GM08714 (cell line): ENCODE measurements around the gene ANKRD13D.

Experiments
- H3K4me3 ChIP-seq: fragments of 200-500 bp; sonication (Bioruptor generic); 2 replicates; pipeline ENCODE4 v1.5.1; 2014; ENCODE audit warnings: mild to moderate bottlenecking, low read length, inconsistent platforms
- ZNF274 ChIP-seq: IDR thresholded peaks from 2 replicates; pipeline ENCODE4 v1.6.1; 2012; ENCODE audit warnings: mild to moderate bottlenecking, low read depth, low read length

Gene ANKRD13D

DNA sequence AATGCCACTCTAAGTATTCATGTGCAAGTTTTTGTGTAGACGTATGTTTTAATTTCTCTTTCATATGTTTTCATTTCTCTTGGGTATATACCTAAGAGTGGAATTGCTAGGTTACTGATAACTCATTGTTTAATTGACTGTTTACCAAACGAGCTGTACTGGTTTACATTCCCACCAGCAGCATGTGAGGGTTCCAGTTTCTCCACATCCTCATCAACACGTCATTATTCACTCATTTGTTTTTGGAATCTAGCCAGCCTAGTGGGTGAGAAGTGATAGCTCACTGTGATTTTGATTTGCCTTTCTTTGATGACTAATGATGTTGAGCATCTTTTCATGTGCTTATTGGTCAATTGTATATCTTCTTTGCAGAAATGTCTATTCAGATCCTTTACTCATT is 4.0 kb downstream of the ANKRD13D start:
- H3K4me3 ChIP-seq, result no peak overlapping the region
- no peak for TF ChIP-seq ZNF274

DNA sequence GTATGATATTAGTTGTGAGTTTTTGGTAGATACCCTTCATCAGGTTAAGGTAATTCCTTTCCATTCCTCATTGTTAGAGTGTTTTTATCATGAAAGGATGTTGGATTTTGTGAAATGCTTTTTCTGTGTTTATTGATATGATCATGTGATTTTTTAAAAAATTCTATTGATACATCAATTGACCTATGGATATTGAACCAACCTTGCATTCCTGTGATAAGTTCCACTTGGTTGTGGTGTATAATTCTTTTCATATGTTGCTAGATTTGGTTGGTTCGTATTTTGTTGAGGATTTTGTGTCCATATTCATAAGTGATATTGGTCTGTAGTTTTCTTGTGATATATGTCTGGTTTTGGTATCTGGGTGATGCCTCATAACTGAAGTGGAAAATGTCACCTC is 6.7 kb downstream of the ANKRD13D start:
- no peak for TF ChIP-seq ZNF274
- H3K4me3 ChIP-seq, result no peak overlapping the region

DNA sequence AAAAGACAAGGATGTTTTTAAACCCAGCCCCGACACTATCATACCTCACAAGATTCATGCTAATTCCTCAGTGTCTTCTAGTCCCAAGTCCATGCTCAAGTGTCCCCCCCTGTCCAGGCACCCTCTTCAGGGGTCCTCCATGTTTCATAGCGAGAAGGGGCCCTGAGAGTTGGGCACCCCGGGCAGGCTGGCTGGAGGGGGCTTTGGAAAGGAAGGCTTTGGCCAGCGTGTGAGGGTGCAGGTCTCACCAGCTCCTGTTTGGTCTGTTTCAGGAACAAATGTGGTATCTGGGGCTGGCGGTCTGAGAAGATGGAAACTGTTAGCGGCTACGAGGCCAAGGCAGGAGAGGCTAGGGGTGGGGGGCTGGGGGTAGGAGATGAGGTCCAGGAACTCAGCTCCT is 9.7 kb downstream of the ANKRD13D start:
- no peak overlapping the region for H3K4me3 ChIP-seq
- no peak for TF ChIP-seq ZNF274

DNA sequence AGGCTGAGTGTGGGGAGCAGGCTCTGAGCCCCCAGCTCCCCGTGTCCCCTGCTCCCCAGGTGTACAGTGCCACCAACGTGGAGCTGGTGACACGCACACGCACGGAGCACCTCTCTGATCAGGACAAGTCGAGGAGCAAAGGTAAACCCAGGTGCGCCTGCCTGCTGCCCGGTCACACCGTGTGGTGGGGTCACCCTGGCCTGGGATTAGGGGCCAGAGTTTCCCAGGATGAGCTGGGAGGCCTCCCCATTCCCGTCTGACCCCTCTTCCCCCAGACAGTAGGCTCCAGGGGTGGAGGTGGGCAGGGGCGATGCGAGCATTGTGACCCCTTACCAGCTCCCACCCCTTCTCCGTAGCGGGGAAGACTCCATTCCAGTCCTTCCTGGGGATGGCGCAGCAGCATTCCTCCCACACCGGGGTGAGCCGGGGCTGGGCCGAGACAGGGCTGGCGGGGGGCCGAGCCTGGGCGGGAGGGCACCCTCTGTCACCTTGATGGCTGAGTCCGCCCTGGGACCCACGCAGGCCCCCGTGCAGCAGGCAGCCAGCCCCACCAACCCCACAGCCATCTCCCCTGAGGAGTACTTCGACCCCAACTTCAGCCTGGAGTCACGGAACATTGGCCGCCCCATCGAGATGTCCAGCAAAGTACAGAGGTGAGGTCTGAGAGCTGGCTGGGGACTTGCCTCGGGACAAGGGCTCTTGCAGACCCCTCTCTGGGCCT is 10.5 kb downstream of the ANKRD13D start:
- TF ChIP-seq ZNF274, result no peak
- H3K4me3 ChIP-seq, result no peak overlapping the region

DNA sequence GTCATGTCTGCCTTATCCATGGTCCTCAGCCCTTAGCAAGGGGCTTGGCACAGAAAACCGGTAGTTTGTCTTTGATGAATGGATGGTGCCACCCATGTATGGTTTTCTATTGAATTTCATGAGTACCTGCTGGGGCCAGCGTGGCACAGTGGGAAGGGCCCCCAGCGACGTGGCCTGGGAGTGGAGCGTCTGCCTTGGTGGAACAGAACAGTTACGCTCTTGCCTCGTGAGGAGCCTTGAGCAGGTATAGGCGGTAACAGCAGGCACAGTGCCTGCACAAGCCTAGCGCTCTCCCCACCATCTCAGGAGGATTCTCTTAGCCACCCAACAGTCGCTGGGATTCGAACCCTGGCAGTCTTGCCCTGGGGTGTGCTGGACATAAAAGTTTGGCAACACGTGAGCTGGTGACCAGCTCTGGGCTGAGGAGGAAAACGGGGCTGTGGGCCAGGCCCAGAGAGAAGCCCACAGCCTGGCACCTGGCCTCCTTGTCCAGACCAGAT is 11.2 kb downstream of the ANKRD13D start:
- no peak overlapping the region for H3K4me3 ChIP-seq
- TF ChIP-seq ZNF274, result no peak

DNA sequence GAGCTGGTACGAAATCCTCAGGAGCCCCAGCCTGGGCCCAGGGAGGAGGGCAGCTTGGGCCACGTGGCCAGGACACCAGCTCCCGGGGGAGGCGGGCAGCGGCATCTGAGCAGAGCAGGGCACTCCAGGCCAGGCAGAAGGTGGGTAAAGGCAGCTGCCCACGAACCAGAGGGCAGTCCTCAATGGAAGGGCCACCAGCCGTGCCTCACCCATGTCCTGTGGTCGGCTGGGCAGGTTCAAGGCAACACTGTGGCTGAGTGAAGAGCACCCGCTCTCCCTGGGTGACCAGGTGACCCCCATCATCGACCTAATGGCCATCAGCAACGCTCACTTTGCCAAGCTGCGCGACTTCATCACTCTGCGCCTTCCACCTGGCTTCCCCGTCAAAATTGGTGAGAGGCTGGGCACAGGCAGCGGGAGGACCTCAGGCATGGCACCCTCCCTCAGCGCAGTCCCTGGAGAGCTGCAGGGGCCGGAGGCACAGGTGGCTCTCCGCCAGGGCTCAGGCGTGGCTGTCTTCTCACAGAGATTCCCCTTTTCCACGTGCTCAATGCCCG is 11.7 kb downstream of the ANKRD13D start:
- no peak overlapping the region for H3K4me3 ChIP-seq
- TF ChIP-seq ZNF274, result no peak

DNA sequence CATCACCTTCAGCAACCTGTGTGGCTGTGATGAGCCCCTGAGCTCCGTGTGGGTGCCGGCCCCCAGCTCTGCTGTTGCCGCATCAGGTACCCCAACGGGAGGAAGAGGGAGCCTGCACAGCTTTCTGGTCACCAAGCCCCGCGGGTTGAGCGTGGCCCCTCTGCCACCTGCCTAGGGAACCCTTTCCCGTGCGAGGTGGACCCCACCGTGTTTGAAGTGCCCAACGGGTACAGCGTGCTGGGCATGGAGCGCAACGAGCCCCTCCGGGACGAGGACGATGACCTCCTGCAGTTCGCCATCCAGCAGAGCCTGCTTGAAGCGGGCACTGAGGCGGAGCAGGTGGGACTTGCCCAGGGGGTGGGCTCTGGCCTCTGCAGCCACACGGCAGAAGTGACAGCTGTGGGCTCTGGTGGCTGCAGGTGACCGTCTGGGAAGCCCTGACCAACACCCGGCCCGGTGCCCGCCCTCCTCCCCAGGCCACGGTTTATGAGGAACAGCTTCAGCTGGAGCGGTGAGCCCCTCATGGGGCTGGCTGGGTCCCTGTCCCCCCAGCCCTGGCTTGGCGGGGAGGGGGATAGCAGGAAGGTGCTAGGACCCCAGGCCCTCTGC is 12.3 kb downstream of the ANKRD13D start:
- no peak overlapping the region for H3K4me3 ChIP-seq
- no peak for TF ChIP-seq ZNF274

DNA sequence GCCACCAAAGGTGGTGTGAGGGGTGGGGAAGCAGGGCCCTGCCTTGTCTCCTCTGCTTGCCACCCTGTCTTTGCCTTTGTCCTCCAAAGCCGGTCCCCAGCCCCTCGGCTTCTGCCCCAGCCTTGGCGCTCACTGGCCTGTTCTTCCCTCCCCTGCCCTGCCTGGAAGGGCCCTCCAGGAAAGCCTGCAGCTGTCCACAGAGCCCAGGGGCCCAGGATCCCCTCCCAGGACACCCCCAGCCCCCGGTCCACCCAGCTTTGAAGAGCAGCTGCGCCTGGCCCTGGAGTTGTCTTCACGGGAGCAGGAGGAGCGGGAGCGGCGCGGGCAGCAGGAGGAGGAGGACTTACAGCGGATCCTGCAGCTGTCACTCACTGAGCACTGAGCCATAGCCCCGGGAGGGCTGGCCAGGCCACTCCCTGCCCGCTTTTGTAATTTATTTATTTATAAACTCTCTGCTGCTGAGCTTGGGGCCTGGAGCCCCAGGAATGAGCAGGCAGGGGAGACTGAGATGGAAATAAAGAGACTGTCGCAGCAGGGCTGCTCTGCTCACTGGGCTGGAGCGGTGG is 12.9 kb downstream of the ANKRD13D start:
- H3K4me3 ChIP-seq, result no peak overlapping the region
- TF ChIP-seq ZNF274, result no peak

DNA sequence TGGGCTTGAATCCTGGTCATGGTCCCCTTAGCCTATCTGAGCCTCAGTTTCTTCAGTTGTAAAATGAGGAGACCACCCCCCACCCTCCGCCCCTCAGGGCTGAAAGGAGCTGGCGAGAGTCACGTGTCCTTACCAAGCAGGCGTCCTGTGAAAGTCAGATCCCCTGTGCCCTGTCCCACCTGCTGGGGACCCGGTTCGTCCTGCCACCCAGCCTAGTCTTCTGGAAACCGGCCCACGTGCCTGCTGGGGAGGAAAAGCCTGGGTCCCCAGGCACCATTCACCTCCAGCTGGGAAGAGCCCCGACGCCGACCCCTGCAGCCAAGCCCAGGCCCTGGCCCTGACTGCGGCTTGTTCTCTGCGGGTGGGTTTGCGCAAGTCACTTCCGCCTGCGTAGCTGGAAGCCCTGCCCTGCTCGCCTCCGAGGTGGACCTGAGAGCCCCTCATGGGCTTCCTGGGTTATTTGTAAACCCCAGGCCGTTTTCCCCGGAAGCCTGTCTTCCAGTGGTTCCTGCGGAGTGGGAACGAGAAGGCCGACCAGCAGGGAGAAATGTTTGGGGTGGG is 13.5 kb downstream of the ANKRD13D start:
- TF ChIP-seq ZNF274, result no peak
- no peak overlapping the region; the same call in 1 of the 2 replicates for H3K4me3 ChIP-seq

DNA sequence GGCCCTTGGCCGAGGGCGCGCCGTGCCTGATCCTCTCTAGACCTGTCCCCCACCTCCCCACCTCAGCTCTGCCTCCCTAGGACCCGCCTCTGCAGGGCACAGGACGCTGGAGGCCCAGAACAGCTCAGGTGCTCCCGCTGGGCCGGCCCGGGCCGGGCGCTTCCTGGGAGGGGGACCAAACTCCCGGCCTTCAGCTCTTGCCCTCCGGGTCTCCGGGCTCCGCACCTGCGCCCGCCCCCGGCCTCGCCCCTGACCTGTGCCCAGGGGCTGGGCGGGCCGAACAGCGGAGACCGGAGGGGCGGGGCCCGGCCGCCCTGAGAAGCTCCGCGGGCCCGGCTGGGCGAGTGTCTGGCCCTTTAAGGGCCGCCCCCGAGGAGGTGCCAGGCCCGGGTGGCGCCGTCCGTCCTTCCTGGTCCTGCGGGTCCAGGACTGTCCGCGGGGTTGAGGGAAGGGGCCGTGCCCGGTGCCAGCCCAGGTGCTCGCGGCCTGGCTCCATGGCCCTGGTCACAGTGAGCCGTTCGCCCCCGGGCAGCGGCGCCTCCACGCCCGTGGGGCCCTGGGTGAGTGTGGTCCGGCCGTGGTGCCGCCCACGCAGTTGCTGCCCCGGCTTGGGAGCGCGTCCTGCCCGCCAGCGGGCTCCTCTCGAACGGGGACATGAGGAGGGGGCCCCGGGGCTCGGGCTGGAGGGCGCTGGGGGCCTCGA is 14.2 kb downstream of the ANKRD13D start, which contains the start of gene SSH3:
TSS of gene SSH3 (plus strand) at position 399 of the 703 bp plus-strand sequence. CDS start at position 495, 96 bp downstream.
- TF ChIP-seq ZNF274, result no peak
- peak within 1 kb of the TSS; percentile 39; the same call in 1 of the 2 replicates for H3K4me3 ChIP-seq

DNA sequence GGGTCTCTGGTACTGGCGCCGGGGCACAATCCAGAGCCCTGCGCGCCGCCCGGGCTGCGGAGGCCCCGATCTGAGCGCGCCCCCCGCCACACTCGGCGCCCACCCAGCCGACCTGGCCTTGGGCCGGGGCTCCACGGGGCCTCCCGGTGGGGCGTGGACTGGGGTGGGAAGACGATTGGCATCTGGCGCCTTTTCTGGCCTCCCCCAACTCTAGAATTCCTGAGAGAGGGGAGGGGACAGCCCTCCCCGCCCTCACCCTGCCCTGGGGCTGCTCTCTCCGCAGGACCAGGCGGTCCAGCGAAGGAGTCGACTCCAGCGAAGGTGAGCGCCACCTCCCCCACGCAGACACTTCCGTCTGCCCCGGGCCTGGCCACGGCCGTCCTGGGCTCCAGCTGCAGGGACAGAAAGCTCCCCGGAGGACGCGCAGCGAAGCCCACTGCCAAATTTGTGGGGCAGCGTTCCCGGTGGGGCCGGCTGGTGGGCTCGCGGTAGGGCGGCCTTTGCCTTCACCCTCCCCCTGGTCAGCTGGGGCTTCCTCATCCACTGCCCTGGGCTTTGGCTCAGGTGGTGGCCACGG is 14.8 kb downstream of the ANKRD13D start:
- H3K4me3 ChIP-seq, result peak overlapping the region; percentile 39; the same call in 1 of the 2 replicates

DNA sequence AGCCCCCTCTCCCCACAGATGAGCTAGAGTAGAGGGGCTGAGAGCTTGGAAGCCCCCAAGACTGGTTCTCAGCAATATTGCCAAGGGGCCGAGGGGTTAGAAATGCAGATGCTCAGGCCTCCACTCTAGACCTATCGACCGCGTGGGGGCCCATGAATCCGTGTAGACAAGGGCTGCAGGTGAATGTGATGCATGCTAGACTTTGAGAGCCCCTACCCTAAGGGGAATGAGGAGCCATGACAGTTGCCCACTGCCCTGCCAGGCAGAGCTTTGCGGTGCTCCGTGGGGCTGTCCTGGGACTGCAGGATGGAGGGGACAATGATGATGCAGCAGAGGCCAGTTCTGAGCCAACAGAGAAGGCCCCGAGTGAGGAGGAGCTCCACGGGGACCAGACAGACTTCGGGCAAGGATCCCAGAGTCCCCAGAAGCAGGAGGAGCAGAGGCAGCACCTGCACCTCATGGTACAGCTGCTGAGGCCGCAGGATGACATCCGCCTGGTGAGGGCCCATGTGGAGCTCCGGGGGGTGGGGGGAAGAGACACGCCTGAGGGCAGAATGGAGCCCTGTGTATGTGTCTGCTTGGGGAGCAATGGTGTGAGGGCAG is 15.5 kb downstream of the ANKRD13D start:
- TF ChIP-seq ZNF274, result no peak
- no peak overlapping the region for H3K4me3 ChIP-seq

More for the DNA sequence above, 14.8 kb downstream of the ANKRD13D start:
- TF ChIP-seq ZNF274, result no peak
